Right atrium auricular region (tissue), 2 donors: ENCODE results near the gene CALD1. TPM values are rescaled to one million over a fixed set of nuclear protein-coding genes. Genes with fewer than 3 reads are reported as not detected.

Source experiments
- DNase-seq: peaks from one replicate; pipeline ENCODE4 v3.0.0-alpha.2; 2019; ENCODE audit warnings: low spot score
- H3K27ac ChIP-seq, 2 donors: fragments of 200-600 bp; sonication (generic); 1 replicate in 1 of 2; 2 replicates in 1 of 2; pipeline ENCODE4 v1.5.1; 2016 to 2019
- H3K27me3 ChIP-seq, 2 donors: fragments of 200-600 bp; sonication (generic); one replicate each; pipeline versions ENCODE4 v1.5.1 to v1.6.0; 2017 to 2019
- H3K36me3 ChIP-seq: fragments of 200-600 bp; sonication (generic); one replicate; pipeline ENCODE4 v1.5.1; 2016
- H3K4me1 ChIP-seq, 2 donors: fragments of 200-600 bp; sonication (generic); one replicate each; pipeline versions ENCODE4 v1.5.1 to v1.6.0; 2017 to 2019
- H3K4me3 ChIP-seq, 2 donors: fragments of 200-600 bp; sonication (generic); 1 replicate in 1 of 2; 2 replicates in 1 of 2; pipeline ENCODE4 v1.5.1; 2017 to 2019; ENCODE audit warnings: mild to moderate bottlenecking in 1 of 2, moderate library complexity in 1 of 2
- H3K9me3 ChIP-seq, 2 donors: fragments of 200-600 bp; sonication (generic); one replicate each; pipeline ENCODE4 v1.5.1; 2019
- CTCF ChIP-seq, 2 donors: fragments of 200-600 bp; sonication (generic); IDR thresholded peaks; one replicate each; pipeline ENCODE4 v1.5.1; 2019; ENCODE audit warnings: antibody characterized with exemption in 2 of 2
- total RNA-seq, 2 donors: library from RNA; depleted of rRNA; stranded (reverse); fragments of >200 nt; gene quantifications; one replicate each; pipeline ENCODE4 v1.1.0, GENCODE V29; 2016

The CALD1 gene
- total RNA-seq, 2 donors from 2014 or later, result 119 to 157 TPM

GRCh38 chr7:134885967-134886352, 106.5 kb downstream of the CALD1 start:
- Histone ChIP-seq H3K27ac (peak overlapping the region; percentile 74 to 91), H3K9me3 (no peaks in the 10 kb centered on the region), H3K27me3 (no peaks in the 10 kb centered on the region), H3K4me3 (no peak overlapping the region), H3K36me3 (no peaks in the 10 kb centered on the region), H3K4me1 (peaks cover 0 to 73% of the 10 kb centered on the region in 2 donors)
- TF ChIP-seq CTCF (IDR thresholded peaks at IDR 0.05), result no peak
- DNase-seq, result no peak

GRCh38 chr7:134886353-134887057, 107.1 kb downstream of the CALD1 start:
- no peak for DNase-seq
- H3K4me3 ChIP-seq, result no peak overlapping the region
- no peaks in the 10 kb centered on the region for H3K36me3 ChIP-seq
- no peaks in the 10 kb centered on the region for H3K27me3 ChIP-seq
- no peaks in the 10 kb centered on the region for H3K9me3 ChIP-seq
- peak overlapping the region; percentile 74 to 91 for H3K27ac ChIP-seq
- peaks cover 0 to 70% of the 10 kb centered on the region in 2 donors for H3K4me1 ChIP-seq
- TF ChIP-seq CTCF (IDR thresholded peaks at IDR 0.05), result no peak

- no peak overlapping the region for H3K4me3 ChIP-seq
- no peaks in the 10 kb centered on the region for H3K9me3 ChIP-seq
- TF ChIP-seq CTCF (IDR thresholded peaks at IDR 0.05), result no peak
- H3K4me1 ChIP-seq, result peaks cover 0 to 67% of the 10 kb centered on the region in 2 donors
- DNase-seq, result no peak
- H3K27me3 ChIP-seq, result no peaks in the 10 kb centered on the region
- no peaks in the 10 kb centered on the region for H3K36me3 ChIP-seq
- peak overlapping the region; percentile 74 to 91 for H3K27ac ChIP-seq
Measured at GRCh38 chr7:134887523-134887922, 108.1 kb downstream of the CALD1 start.

GRCh38 chr7:134888141-134888740, 108.8 kb downstream of the CALD1 start:
- no peak for TF ChIP-seq CTCF (IDR thresholded peaks at IDR 0.05)
- Histone ChIP-seq H3K27me3 (no peaks in the 10 kb centered on the region), H3K4me3 (no peak overlapping the region), H3K36me3 (no peaks in the 10 kb centered on the region), H3K4me1 (peaks cover 0 to 74% of the 10 kb centered on the region in 2 donors), H3K9me3 (no peaks in the 10 kb centered on the region), H3K27ac (peak overlapping the region; percentile 85 to 91)
- DNase-seq, result no peak

GRCh38 chr7:134890246-134891240, 111.1 kb downstream of the CALD1 start:
- TF ChIP-seq CTCF (IDR thresholded peaks at IDR 0.05), result no peak
- DNase-seq, result no peak
- Histone ChIP-seq H3K27me3 (no peaks in the 10 kb centered on the region), H3K9me3 (peaks cover 0 to 1% of the 10 kb centered on the region in 2 donors), H3K4me3 (peak overlapping the region; percentile 49 to 53), H3K27ac (peak overlapping the region; percentile 85 to 91), H3K4me1 (peaks cover 0 to 78% of the 10 kb centered on the region in 2 donors), H3K36me3 (no peaks in the 10 kb centered on the region)
